ENCODE data around the gene LTK.

GRCh38 chr15:41554915-41555314 lies 41.3 kb upstream of the LTK start:
- no peak for TF ChIP-seq ETS1 (IDR thresholded peaks at IDR 0.05)
- TF ChIP-seq EZH2phosphoT487 (IDR thresholded peaks at IDR 0.05; ENCODE audit: unreplicated experiment), result no peak
- no peak for TF ChIP-seq POLR2AphosphoS5 (IDR thresholded peaks at IDR 0.05; ENCODE audit: low read depth)
- TF ChIP-seq STAT1 (IDR thresholded peaks at IDR 0.05; ENCODE audit: unreplicated experiment), result no peak
